Breast epithelium (tissue), 3 donors: Measurements from ENCODE around the gene PDGFRA.

Experiments used
- CTCF ChIP-seq, 3 donors: fragments of 450-650 bp; IDR thresholded peaks; one replicate each; pipeline ENCODE4 v1.5.1; 2016 to 2017; ENCODE audit warnings: antibody characterized with exemption in 3 of 3, mild to moderate bottlenecking in 3 of 3, moderate library complexity in 3 of 3
- POLR2A ChIP-seq: fragments of 450-650 bp; IDR thresholded peaks from one replicate; pipeline ENCODE4 v1.6.1; 2016; ENCODE audit warnings: antibody characterized with exemption, mild to moderate bottlenecking, moderate library complexity
- POLR2AphosphoS5 ChIP-seq, 3 donors: sonication (generic); formaldehyde crosslinking; IDR thresholded peaks; one replicate each; pipeline ENCODE4 v1.6.1; 2017; ENCODE audit warnings: antibody characterized with exemption in 3 of 3

- no peak for TF ChIP-seq POLR2AphosphoS5 (IDR thresholded peaks at IDR 0.05)
- TF ChIP-seq CTCF (IDR thresholded peaks at IDR 0.05), result no peak
- TF ChIP-seq POLR2A, result no peak
Measured at GRCh38 chr4:54308110-54308509, 79.0 kb downstream of the PDGFRA start.
